HFF-Myc (cell line): ENCODE data around the gene PRTFDC1.

Experiments
- DNase-seq: peaks from one replicate; pipeline ENCODE4 v3.0.0-alpha.2; 2011; ENCODE audit warnings: low read depth; ENCODE audit errors: extremely low read depth
- H3K4me3 ChIP-seq: replicated peaks from 2 replicates; pipeline ENCODE4 v1.5.1; 2011; ENCODE audit warnings: low read depth, mild to moderate bottlenecking, control low read depth, low read length
- CTCF ChIP-seq: IDR thresholded peaks from 2 replicates; pipeline ENCODE4 v1.5.1; 2012; ENCODE audit warnings: mild to moderate bottlenecking, low read depth, low read length, control low read depth; ENCODE audit errors: missing control alignments

Gene PRTFDC1

DNA sequence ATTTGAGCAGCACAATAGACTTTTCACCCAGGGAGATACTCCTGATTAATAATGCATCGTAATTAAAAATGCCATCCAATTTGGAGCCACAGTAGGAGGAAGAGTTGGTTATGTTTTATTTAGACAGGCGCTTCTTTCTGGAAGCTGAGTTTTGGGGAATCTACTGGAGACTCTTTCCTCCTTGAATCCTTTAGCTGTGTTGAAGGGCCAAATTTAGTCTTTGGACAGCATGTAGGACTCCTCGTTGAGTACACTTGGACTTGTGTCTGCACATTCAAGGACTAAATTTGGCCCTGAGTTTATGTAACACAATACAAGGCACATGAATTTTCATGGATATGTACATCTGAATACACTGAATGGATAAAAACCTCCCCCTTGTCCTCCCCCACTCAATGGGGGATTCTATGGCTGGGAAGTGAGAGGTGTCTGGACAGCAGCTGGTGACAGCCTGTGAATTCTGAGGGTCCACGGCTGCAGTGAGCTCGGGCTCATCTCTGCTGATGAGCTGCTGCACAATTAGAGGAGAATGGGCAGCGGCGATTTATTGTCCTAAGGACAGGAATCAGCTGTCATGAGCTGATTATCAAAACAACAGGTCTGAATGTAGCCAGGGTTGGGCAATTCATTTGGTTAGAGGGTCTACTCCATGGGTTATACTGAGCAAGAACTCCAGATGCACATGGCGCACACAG is 95.2 kb downstream of the PRTFDC1 start:
- no peak for TF ChIP-seq CTCF
- H3K4me3 ChIP-seq = no peak overlapping the region

DNA sequence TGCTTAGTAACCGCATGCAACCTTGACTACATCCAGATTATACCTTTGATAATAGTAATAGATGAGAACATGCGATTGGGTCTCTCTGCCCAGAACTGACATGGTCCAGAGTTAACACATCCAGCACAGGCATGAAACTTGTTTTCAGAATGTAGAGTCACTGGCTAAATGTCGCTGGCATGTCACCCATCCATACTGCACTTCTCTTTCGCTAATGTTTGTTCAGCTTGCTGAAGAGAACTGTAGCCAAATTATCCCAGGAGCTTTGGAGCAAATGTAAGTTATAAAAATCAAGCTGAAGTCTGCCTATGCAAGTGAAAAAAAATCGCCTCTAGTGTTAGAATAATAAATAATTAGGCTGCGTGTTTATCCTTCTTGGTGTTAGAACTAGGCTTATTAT is 98.2 kb downstream of the PRTFDC1 start:
- TF ChIP-seq CTCF = no peak
- no peak overlapping the region for H3K4me3 ChIP-seq
- DNase-seq = no peak

More for the DNA sequence above, 95.2 kb downstream of the PRTFDC1 start:
- no peak for DNase-seq

- no peak overlapping the region for H3K4me3 ChIP-seq
- TF ChIP-seq CTCF = no peak
- no peak for DNase-seq
These were observed 98.7 kb downstream of the PRTFDC1 start for GRCh38 chr10:24853661-24854060.

DNA sequence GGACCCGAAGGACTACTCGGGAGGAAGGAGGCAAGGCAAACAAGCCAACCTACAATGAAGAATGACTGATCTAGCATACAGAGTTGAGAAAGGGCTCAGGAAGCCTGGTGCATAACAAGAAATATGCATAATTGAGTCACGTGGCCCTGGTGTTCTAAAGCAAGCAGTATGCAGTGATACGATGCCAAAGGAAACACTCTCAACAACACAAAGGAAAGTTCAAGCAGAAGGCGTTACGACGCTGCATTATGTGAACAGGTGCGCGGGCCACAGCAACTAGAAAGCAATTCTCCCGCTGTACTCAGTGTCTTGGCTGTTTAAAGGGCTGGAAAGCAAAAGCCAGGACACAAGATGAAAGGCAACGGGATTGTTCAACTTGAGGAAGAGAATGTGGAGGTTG is 100.8 kb downstream of the PRTFDC1 start:
- no peak overlapping the region for H3K4me3 ChIP-seq
- no peak for DNase-seq
- TF ChIP-seq CTCF = no peak

- TF ChIP-seq CTCF = no peak
- no peak for DNase-seq
- no peak overlapping the region for H3K4me3 ChIP-seq
These were observed 101.6 kb downstream of the PRTFDC1 start for GRCh38 chr10:24850727-24851296.

- no peak overlapping the region for H3K4me3 ChIP-seq
- no peak for TF ChIP-seq CTCF
- DNase-seq = no peak
These were observed 102.7 kb downstream of the PRTFDC1 start for GRCh38 chr10:24849501-24850299.
